ENCODE results near the gene SCAF8.

DNA sequence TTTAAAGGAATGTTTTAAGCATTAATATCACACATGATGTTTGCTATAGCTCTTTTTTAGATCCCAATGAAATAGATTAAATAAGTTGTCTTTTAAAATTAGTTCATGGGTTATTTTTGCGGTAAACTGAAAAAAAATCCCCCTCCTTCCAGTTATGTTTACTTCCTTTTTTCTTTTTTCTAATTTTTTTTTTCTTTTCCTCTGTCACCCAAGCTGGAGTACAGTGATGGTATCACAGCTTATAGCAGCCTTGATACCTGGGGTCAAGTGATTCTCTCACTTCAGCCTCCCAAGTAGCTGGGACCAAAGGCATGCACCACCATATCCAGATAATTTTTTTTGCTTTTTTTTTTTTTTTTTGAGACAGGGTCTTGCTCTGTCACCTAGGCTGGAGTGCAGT, 17.8 kb upstream of the SCAF8 start:
- TF ChIP-seq, protein P1, sequence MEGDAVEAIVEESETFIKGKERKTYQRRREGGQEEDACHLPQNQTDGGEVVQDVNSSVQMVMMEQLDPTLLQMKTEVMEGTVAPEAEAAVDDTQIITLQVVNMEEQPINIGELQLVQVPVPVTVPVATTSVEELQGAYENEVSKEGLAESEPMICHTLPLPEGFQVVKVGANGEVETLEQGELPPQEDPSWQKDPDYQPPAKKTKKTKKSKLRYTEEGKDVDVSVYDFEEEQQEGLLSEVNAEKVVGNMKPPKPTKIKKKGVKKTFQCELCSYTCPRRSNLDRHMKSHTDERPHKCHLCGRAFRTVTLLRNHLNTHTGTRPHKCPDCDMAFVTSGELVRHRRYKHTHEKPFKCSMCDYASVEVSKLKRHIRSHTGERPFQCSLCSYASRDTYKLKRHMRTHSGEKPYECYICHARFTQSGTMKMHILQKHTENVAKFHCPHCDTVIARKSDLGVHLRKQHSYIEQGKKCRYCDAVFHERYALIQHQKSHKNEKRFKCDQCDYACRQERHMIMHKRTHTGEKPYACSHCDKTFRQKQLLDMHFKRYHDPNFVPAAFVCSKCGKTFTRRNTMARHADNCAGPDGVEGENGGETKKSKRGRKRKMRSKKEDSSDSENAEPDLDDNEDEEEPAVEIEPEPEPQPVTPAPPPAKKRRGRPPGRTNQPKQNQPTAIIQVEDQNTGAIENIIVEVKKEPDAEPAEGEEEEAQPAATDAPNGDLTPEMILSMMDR (IDR thresholded peaks at IDR 0.05 in 8 of 11, conservative IDR thresholded peaks at IDR 0.05 in 3 of 11): no peak
- TF ChIP-seq POLR2A (IDR thresholded peaks at IDR 0.05): no peak
- no peak for TF ChIP-seq POLR2AphosphoS5 (IDR thresholded peaks at IDR 0.05)

Data from spleen (tissue), 7 donors.